A549 (cell line): ENCODE measurements around the gene ASXL3.

Experiments used
- JUNB ChIP-seq: fragments of >200 bp; sonication (Bioruptor Twin); formaldehyde crosslinking; IDR thresholded peaks from 2 replicates; pipeline ENCODE4 v1.6.1; 2016
- KDM1A ChIP-seq: fragments of 200-600 bp; sonication (generic); IDR thresholded peaks from 2 replicates; pipeline ENCODE4 v1.6.1; 2016; ENCODE audit warnings: low read depth, mild to moderate bottlenecking
- POLR2A ChIP-seq: IDR thresholded peaks from 2 replicates; pipeline ENCODE4 v1.6.1; 2012; ENCODE audit warnings: mild to moderate bottlenecking, low read length
- TF ChIP-seq, protein P1 (sequence below): fragments of >200 bp; sonication (Bioruptor Twin); formaldehyde crosslinking; IDR thresholded peaks from 3 replicates; pipeline ENCODE4 v1.5.1; 2016

DNA sequence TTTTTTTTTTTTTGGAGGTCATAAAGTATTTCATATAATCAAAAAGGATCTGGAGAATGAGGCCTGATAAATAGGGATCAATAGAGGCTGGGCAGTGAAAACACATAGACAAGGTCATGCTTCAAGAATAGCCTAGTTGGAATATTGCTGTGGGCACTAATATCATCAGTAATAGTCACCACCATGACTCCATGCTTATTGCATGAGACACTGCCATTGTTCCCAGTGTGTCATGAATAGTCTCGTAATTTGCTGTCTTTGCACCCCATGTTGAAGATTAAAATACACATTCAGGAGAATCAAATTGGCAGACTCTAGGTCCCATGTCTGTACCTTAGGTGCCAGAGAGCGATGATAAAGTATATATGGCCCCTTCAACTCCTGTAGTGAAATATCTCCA lies 10.3 kb downstream of the ASXL3 start:
- TF ChIP-seq POLR2A, result no peak
- TF ChIP-seq, protein P1, sequence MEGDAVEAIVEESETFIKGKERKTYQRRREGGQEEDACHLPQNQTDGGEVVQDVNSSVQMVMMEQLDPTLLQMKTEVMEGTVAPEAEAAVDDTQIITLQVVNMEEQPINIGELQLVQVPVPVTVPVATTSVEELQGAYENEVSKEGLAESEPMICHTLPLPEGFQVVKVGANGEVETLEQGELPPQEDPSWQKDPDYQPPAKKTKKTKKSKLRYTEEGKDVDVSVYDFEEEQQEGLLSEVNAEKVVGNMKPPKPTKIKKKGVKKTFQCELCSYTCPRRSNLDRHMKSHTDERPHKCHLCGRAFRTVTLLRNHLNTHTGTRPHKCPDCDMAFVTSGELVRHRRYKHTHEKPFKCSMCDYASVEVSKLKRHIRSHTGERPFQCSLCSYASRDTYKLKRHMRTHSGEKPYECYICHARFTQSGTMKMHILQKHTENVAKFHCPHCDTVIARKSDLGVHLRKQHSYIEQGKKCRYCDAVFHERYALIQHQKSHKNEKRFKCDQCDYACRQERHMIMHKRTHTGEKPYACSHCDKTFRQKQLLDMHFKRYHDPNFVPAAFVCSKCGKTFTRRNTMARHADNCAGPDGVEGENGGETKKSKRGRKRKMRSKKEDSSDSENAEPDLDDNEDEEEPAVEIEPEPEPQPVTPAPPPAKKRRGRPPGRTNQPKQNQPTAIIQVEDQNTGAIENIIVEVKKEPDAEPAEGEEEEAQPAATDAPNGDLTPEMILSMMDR, result no peak
- TF ChIP-seq KDM1A, result no peak
- no peak for TF ChIP-seq JUNB
